HEK293T (cell line): Measurements from ENCODE around the gene MAP3K1.

Experiments
- BHLHE40 ChIP-seq: fragments of 450-650 bp; IDR thresholded peaks from 2 replicates; pipeline ENCODE4 v1.6.1; 2016; ENCODE audit warnings: mild to moderate bottlenecking, moderate library complexity, borderline replicate concordance
- ELF4 ChIP-seq: fragments of 450-650 bp; IDR thresholded peaks from 2 replicates; pipeline ENCODE4 v1.6.1; 2017; ENCODE audit warnings: antibody characterized with exemption
- FOXA1 ChIP-seq: fragments of 450-650 bp; IDR thresholded peaks from 2 replicates; pipeline ENCODE4 v1.6.1; 2016; ENCODE audit warnings: mild to moderate bottlenecking
- FOXM1 ChIP-seq: fragments of 450-650 bp; IDR thresholded peaks from 2 replicates; pipeline ENCODE4 v1.6.1; 2017; ENCODE audit warnings: mild to moderate bottlenecking, borderline replicate concordance
- HDGF ChIP-seq: fragments of 450-650 bp; IDR thresholded peaks from 2 replicates; pipeline ENCODE4 v1.6.1; 2017; ENCODE audit warnings: antibody characterized with exemption, borderline replicate concordance
- NFRKB ChIP-seq: fragments of 450-650 bp; IDR thresholded peaks from 2 replicates; pipeline ENCODE4 v1.6.1; 2016; ENCODE audit warnings: mild to moderate bottlenecking, moderate library complexity
- SP1 ChIP-seq: fragments of 450-650 bp; IDR thresholded peaks from 2 replicates; pipeline ENCODE4 v1.6.1; 2017
- SUZ12 ChIP-seq: fragments of 450-650 bp; IDR thresholded peaks from 2 replicates; pipeline ENCODE4 v1.6.1; 2016; ENCODE audit warnings: mild to moderate bottlenecking
- TARDBP ChIP-seq: fragments of 450-650 bp; IDR thresholded peaks from 2 replicates; pipeline ENCODE4 v1.6.1; 2016

GRCh38 chr5:56876327-56876726 is 61.0 kb downstream of the MAP3K1 start:
- TF ChIP-seq SUZ12: no peak
- no peak for TF ChIP-seq TARDBP
- TF ChIP-seq SP1: no peak
- no peak for TF ChIP-seq BHLHE40
- TF ChIP-seq FOXM1: no peak
- TF ChIP-seq HDGF: no peak
- no peak for TF ChIP-seq ELF4
- no peak for TF ChIP-seq FOXA1
- TF ChIP-seq NFRKB: no peak
